ENCODE measurements around the gene RAPGEF1. TPM values are rescaled to one million over a fixed set of nuclear protein-coding genes. Genes with fewer than 3 reads are reported as not detected.
"Not testable (repeated sequence)": the region's sequence is repeated elsewhere in the genome, so short reads cannot be mapped to it uniquely, and the experiment has no call there.

RAPGEF1 gene
- polyA plus RNA-seq, 3 donors, result 37.4 to 41.3 (median 38.2) TPM

- DNase-seq (ENCODE audit: low read depth in 3 of 3, low spot score in 2 of 3), result no peak
Measured at GRCh38 chr9:131577005-131578000, 162.6 kb downstream of the RAPGEF1 start.

GRCh38 chr9:131575946-131576853 is 163.7 kb downstream of the RAPGEF1 start:
- no peak for DNase-seq (ENCODE audit: low read depth in 3 of 3, low spot score in 2 of 3)

- no peak for DNase-seq (ENCODE audit: low read depth in 3 of 3, low spot score in 2 of 3)
Measured at GRCh38 chr9:131574730-131575640, 164.9 kb downstream of the RAPGEF1 start.

- DNase-seq (ENCODE audit: low read depth in 3 of 3, low spot score in 2 of 3), result no peak
Measured at GRCh38 chr9:131567910-131568309, 172.0 kb downstream of the RAPGEF1 start.

GRCh38 chr9:131566158-131566557 is 173.7 kb downstream of the RAPGEF1 start:
- no peak for DNase-seq (ENCODE audit: low read depth in 3 of 3, low spot score in 2 of 3)

- DNase-seq (ENCODE audit: low read depth in 3 of 3, low spot score in 2 of 3), result no peak
Measured at GRCh38 chr9:131565369-131565768, 174.5 kb downstream of the RAPGEF1 start.

- DNase-seq (ENCODE audit: low read depth in 3 of 3, low spot score in 2 of 3), result no peak
Measured at GRCh38 chr9:131562032-131562959, 177.6 kb downstream of the RAPGEF1 start.

GRCh38 chr9:131559421-131560000 is 180.4 kb downstream of the RAPGEF1 start:
- DNase-seq (ENCODE audit: low read depth in 3 of 3, low spot score in 2 of 3), result no peak

- DNase-seq (ENCODE audit: low read depth in 3 of 3, low spot score in 2 of 3), result no peak
Measured at GRCh38 chr9:131557855-131558548, 181.9 kb downstream of the RAPGEF1 start.

GRCh38 chr9:131555841-131556673 is 183.8 kb downstream of the RAPGEF1 start:
- no peak for DNase-seq (ENCODE audit: low read depth in 3 of 3, low spot score in 2 of 3)

GRCh38 chr9:131554843-131555351 is 185.0 kb downstream of the RAPGEF1 start:
- DNase-seq (ENCODE audit: low read depth in 3 of 3, low spot score in 2 of 3), result no peak

GRCh38 chr9:131554087-131554842 is 185.6 kb downstream of the RAPGEF1 start:
- no peak for DNase-seq (ENCODE audit: low read depth in 3 of 3, low spot score in 2 of 3)

GRCh38 chr9:131552030-131552429 is 187.8 kb downstream of the RAPGEF1 start:
- DNase-seq (ENCODE audit: low read depth in 3 of 3, low spot score in 2 of 3), result no peak

GRCh38 chr9:131550465-131550864 is 189.4 kb downstream of the RAPGEF1 start:
- DNase-seq (ENCODE audit: low read depth in 3 of 3, low spot score in 2 of 3), result not testable (repeated sequence)

GRCh38 chr9:131549186-131549585 is 190.7 kb downstream of the RAPGEF1 start:
- not testable (repeated sequence) for DNase-seq (ENCODE audit: low read depth in 3 of 3, low spot score in 2 of 3)
